ENCODE measurements around the gene MLPH. TPM values are rescaled to one million over a fixed set of nuclear protein-coding genes. Genes with fewer than 3 reads are reported as not detected.

Gene MLPH
- total RNA-seq, 2 donors from 2014 or later = 0.75 to 1.0 TPM

GRCh38 chr2:237597196-237598145, 110.4 kb downstream of the MLPH start:
- TF ChIP-seq CTCF (conservative IDR thresholded peaks at IDR 0.05) = no peak
- no peak overlapping the region for H3K4me3 Mint-ChIP-seq
- Histone ChIP-seq H3K27ac (ENCODE audit: low read depth, low read length) (no peak overlapping the region), H3K9me3 (ENCODE audit: control insufficient read depth, low read length) (no peaks in the 10 kb centered on the region), H3K36me3 (ENCODE audit: control insufficient read depth, insufficient read depth, low read length) (peaks cover 30% of the 10 kb centered on the region), H3K4me1 (ENCODE audit: control insufficient read depth, insufficient read depth, low read length) (peaks cover 38% of the 10 kb centered on the region), H3K27me3 (ENCODE audit: control insufficient read depth, insufficient read depth, low read length, poor library complexity, severe bottlenecking) (no peaks in the 10 kb centered on the region), H3K9ac (ENCODE audit: extremely low read depth, low read length, poor library complexity, severe bottlenecking) (no peak overlapping the region), H3K4me3 (ENCODE audit: low read length) (no peak overlapping the region)
- H3K27me3 Mint-ChIP-seq (ENCODE audit: insufficient read depth) = no peaks in the 10 kb centered on the region
- H3K9me3 Mint-ChIP-seq = peaks cover 3% of the 10 kb centered on the region
- DNase-seq = peak; percentile 54
- peak overlapping the region; percentile 62 for H3K27ac Mint-ChIP-seq
- 90 to 94% methylated on average over 19 to 26 of the region's 29 CpGs for WGBS, 2 experiments (ENCODE audit: insufficient coverage in 1 of 2, insufficient read length in 1 of 2)
- peaks cover 78% of the 10 kb centered on the region for H3K4me1 Mint-ChIP-seq
- H3K36me3 Mint-ChIP-seq (ENCODE audit: low read depth) = peaks cover 14% of the 10 kb centered on the region

DNA sequence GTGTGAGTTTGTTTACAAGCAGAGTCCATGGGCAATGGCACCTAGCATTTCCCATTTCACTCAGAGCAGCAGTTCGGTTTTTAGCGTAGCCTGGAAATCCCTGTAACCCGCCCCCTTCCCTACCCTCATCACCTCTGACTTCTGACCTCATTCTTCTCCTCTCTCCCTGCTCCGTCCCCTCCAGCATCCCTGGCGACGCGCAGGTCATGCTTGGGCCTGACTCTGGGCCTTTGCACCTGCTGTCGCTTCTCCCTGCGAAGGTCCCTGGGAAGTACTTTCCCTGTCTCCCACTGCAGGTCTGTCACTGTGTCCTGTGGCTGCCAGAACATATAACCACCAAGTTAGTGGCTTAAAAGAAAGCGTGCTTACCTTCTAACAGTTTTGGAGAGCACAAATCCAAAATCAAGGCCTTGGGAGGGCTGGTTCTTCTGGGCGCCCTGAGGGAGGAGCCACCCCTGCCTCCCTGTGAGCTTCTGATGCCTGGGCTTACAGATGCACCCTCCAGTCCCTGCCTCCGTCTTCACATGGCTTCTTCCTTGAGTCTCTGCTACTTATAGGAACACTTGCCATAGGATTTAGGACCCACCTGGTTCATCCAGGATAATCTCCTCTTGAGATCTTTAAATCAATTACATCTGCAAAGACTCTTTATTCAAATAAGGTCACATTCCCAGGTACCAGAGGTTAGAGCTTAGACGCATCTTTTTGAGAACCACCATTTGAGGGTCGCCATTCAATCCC, 111.6 kb downstream of the MLPH start:
- H3K27ac ChIP-seq (ENCODE audit: low read depth, low read length) = no peak overlapping the region
- H3K36me3 Mint-ChIP-seq (ENCODE audit: low read depth) = peaks cover 14% of the 10 kb centered on the region
- H3K36me3 ChIP-seq (ENCODE audit: control insufficient read depth, insufficient read depth, low read length) = peaks cover 18% of the 10 kb centered on the region
- peaks cover 3% of the 10 kb centered on the region for H3K9me3 Mint-ChIP-seq
- no peak for TF ChIP-seq CTCF (conservative IDR thresholded peaks at IDR 0.05)
- peak overlapping the region; percentile 69 for H3K27ac Mint-ChIP-seq
- H3K9me3 ChIP-seq (ENCODE audit: control insufficient read depth, low read length) = no peaks in the 10 kb centered on the region
- H3K4me1 Mint-ChIP-seq = peaks cover 78% of the 10 kb centered on the region
- no peaks in the 10 kb centered on the region for H3K27me3 ChIP-seq (ENCODE audit: control insufficient read depth, insufficient read depth, low read length, poor library complexity, severe bottlenecking)
- no peak overlapping the region for H3K9ac ChIP-seq (ENCODE audit: extremely low read depth, low read length, poor library complexity, severe bottlenecking)
- H3K4me3 Mint-ChIP-seq = no peak overlapping the region
- peak; percentile 59 for DNase-seq
- peaks cover 38% of the 10 kb centered on the region for H3K4me1 ChIP-seq (ENCODE audit: control insufficient read depth, insufficient read depth, low read length)
- H3K27me3 Mint-ChIP-seq (ENCODE audit: insufficient read depth) = no peaks in the 10 kb centered on the region
- peak overlapping the region; percentile 44 for H3K4me3 ChIP-seq (ENCODE audit: low read length)
- 85 to 91% methylated on average over 14 of the region's 14 CpGs for WGBS, 2 experiments (ENCODE audit: insufficient coverage in 1 of 2, insufficient read length in 1 of 2)

DNA sequence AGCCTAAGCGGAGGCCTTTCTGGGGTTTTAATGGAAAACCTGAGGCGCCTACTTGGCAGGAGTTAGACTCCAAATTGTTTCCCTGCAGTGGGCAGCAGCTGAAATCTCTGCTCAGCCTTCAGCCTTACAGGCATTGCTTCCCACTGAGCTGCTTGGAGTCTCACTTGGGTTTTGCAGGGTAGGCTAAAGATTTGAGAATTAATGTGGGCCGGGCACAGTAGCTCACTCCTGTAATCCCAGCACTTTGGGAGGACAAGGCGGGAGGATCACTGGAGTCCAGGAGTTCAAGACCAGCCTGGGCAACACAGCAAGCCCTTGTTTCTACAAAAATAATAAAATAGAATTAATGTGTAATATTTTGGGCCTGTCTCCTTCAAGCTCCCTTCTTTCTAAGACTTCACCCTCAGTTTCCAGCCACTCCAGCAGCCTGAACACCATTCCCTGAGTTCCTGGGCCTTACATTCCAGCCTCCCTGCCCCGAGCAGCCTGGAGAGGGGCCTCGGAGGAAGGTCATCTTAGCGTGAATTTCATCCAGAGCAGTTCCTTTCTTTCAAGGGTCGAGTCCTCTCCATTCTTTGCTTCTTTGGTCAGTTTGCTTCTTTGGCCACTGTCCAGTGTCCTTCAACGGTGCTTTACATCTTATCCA, 112.5 kb downstream of the MLPH start:
- Histone ChIP-seq H3K4me3 (ENCODE audit: low read length) (no peak overlapping the region), H3K9ac (ENCODE audit: extremely low read depth, low read length, poor library complexity, severe bottlenecking) (no peak overlapping the region), H3K27me3 (ENCODE audit: control insufficient read depth, insufficient read depth, low read length, poor library complexity, severe bottlenecking) (no peaks in the 10 kb centered on the region), H3K27ac (ENCODE audit: low read depth, low read length) (no peak overlapping the region), H3K9me3 (ENCODE audit: control insufficient read depth, low read length) (peaks cover 1% of the 10 kb centered on the region), H3K36me3 (ENCODE audit: control insufficient read depth, insufficient read depth, low read length) (peaks cover 19% of the 10 kb centered on the region), H3K4me1 (ENCODE audit: control insufficient read depth, insufficient read depth, low read length) (peaks cover 33% of the 10 kb centered on the region)
- Mint-ChIP-seq H3K4me3 (no peak overlapping the region), H3K9me3 (peaks cover 9% of the 10 kb centered on the region), H3K4me1 (peaks cover 73% of the 10 kb centered on the region), H3K36me3 (ENCODE audit: low read depth) (peaks cover 14% of the 10 kb centered on the region), H3K27ac (peak overlapping the region; percentile 80), H3K27me3 (ENCODE audit: insufficient read depth) (no peaks in the 10 kb centered on the region)
- DNase-seq = no peak
- WGBS, 2 experiments (ENCODE audit: insufficient coverage in 1 of 2, insufficient read length in 1 of 2) = 92 to 95% methylated on average over 9 of the region's 9 CpGs
- no peak for TF ChIP-seq CTCF (conservative IDR thresholded peaks at IDR 0.05)

Measured in endodermal cell (in vitro differentiated cells).